PC-9 (cell line): ENCODE data around the gene SHC1.

Experiments
- CTCF ChIP-seq: fragments of 200-600 bp; sonication (generic); conservative IDR thresholded peaks from 2 replicates; pipeline ENCODE4 v1.6.1; 2017; ENCODE audit warnings: mixed run types, antibody characterized with exemption, mild to moderate bottlenecking, moderate library complexity
- EZH2 ChIP-seq: fragments of 200-600 bp; sonication (generic); IDR thresholded peaks from 2 replicates; pipeline ENCODE4 v1.8.0; 2017; ENCODE audit warnings: antibody characterized with exemption, low read depth

- TF ChIP-seq EZH2 = no peak
- TF ChIP-seq CTCF = no peak
These were observed 33.3 kb upstream of the SHC1 start for GRCh38 chr1:155003766-155004351.
